Dermis microvascular lymphatic vessel endothelial cell (primary cell): ENCODE measurements around the gene TGIF1. TPM values are rescaled to one million over a fixed set of nuclear protein-coding genes. Genes with fewer than 3 reads are reported as not detected.
"Not testable (repeated sequence)": the region's sequence is repeated elsewhere in the genome, so short reads cannot be mapped to it uniquely, and the experiment has no call there.

Experiments
- DNase-seq, 2 donors: peaks; one replicate each; pipeline versions ENCODE4 v3.0.0 to v3.0.0-alpha.2; 2010; ENCODE audit warnings: low read depth in 2 of 2
- total RNA-seq: library from RNA; depleted of rRNA; stranded (reverse); fragments of >200 nt; gene quantifications from 2 replicates; pipeline ENCODE4 v1.2.1, GENCODE V29; 2014

TGIF1 gene
- total RNA-seq, 1 donor from 2014 or later, result 105 TPM

- DNase-seq, result no peak
Measured at GRCh38 chr18:3455090-3455635, 5.2 kb downstream of the TGIF1 start.

DNA sequence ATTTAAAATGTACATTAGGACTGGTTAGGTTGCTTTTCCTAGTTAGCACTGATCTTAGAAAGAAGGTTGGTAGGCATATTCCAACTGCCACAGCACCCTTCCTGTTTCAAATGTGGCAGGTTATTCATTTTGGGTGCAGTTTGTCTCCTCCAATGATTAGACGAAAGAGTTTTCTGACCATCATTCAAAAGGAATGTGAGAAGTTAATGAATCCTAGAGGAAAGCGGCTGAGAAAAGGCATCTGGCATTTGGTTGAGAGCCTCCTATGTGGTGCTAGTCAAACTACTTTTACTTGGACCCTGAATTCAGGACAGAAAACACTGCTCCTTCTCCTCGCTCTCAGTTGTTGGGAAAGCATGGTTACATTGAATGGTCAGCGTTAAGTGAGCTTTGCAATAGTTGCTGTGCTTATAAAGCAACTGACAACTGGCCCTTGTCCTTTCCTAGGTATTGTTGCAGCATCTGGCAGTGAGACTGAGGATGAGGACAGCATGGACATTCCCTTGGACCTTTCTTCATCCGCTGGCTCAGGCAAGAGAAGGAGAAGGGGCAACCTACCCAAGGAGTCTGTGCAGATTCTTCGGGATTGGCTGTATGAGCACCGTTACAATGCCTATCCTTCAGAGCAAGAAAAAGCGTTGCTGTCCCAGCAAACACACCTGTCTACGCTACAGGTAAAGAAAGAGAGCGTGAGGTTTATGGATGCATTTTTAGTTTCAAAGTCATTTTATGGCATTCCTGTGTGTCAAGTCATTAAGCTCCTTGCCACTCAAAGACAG lies 6.1 kb downstream of the TGIF1 start:
- no peak for DNase-seq

- no peak for DNase-seq
Measured at GRCh38 chr18:3456686-3457069, 6.7 kb downstream of the TGIF1 start.

- no peak for DNase-seq
Measured at GRCh38 chr18:3457261-3457724, 7.3 kb downstream of the TGIF1 start.

DNA sequence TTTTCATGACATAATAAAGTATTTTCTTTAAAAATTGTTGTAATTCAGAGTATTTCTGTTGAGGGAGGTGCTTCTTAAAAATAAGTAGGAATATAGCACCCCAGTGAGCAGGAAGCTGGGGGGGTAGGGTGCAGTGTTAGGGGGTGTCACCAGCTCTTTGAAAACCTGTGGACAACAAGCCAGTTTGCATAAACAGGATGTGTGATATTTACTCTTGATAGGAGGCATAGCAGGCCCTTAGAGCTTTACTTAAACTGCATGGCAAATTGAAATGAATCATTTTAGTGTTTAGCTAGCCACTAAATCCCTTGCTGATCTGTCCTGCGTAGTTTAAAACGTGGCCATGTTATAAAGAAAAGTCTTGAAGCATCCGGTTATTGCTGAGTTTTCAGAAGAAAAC lies 8.4 kb downstream of the TGIF1 start:
- DNase-seq, result no peak

DNA sequence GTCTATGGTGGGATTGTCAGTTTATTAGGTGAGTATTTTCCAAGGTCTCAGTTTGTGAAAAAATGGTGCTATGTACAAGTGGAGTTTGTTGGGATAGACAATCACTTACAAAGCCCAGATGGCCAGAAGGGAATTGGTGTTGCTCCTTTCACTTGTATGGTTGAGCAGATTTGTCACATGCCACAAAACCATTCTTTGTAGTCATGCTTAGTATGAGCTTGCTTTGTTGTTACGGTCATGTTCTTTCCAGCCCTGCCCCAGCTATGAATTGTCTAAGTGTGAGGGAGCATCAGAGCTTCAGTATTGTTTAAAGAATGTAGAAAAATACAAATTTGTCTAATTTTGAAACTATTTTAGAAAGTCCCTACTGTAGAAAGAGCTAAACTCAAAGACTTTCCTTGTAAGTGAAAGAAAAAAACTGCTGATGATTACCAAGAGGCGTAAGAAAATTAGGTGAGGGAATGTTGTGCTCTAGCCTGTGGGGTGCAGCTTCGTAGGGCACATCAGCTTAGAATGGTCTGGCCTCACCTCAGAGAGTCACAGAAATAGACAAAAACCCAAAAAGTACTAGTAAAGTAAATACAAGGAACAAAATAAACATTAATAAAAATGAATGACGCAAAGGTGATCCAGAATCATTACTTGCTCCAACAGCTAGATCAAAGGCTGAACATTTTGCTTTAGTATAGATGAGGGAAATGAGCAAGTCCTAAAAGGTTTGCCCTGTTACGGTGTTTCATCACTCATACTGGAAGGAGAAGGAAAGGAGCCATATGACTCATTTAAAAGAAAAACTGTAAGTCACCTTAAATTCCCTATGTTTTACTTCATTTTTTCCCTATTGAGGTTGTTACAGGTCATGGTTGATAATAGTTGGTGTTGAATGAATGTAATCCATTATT lies 9.2 kb downstream of the TGIF1 start:
- peak in 1 of 2 donors; percentile 46 for DNase-seq

- DNase-seq, result no peak
Measured at GRCh38 chr18:3460823-3461398, 10.9 kb downstream of the TGIF1 start.

- no peak for DNase-seq
Measured at GRCh38 chr18:3461704-3462103, 11.7 kb downstream of the TGIF1 start.

DNA sequence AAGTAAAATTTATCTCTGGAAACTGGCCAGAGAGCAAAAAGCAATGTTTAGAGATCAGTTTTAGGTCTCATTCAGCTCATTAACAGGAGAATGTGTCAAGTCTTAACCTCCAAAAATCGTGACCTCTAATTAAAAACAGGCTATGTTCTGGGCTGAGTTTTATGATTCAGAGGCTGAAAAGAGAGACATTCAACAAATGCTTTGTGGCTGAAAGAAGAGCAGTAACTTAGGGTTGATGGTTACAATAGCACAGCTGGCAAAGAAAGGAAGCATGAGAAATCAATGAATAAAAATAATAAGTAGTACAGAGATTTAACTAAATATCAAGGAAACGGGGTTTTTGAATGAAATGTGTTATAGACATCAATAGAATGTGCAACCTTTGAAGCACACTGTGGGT lies 13.1 kb downstream of the TGIF1 start:
- DNase-seq, result no peak

- peak in 1 of 2 donors; percentile 87 for DNase-seq
Measured at GRCh38 chr18:3466045-3466444, 16.1 kb downstream of the TGIF1 start.

GRCh38 chr18:3466872-3467271 lies 16.9 kb downstream of the TGIF1 start:
- DNase-seq, result peak in 1 of 2 donors; percentile 76

GRCh38 chr18:3468066-3468705 lies 18.2 kb downstream of the TGIF1 start:
- DNase-seq, result no peak

DNA sequence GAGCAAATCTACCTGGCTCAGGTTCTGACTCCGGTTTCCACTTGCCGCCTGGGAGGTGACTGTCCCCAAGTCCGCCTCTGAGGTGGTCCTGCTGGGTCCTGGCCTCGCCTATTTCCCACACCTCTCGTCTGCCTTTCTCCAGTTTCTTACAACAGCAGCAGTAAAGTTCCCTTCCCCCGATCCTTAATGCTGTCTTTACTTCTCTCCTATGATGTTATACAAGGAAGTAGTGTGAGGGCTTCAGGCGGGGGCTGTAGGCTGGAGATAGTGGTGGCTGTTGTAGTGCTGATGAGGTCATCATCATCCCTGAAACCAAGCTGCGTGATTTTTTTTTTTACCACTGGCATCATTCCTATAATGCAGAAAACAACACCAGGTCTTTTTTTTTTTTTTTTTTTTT lies 18.9 kb downstream of the TGIF1 start:
- DNase-seq, result no peak

DNA sequence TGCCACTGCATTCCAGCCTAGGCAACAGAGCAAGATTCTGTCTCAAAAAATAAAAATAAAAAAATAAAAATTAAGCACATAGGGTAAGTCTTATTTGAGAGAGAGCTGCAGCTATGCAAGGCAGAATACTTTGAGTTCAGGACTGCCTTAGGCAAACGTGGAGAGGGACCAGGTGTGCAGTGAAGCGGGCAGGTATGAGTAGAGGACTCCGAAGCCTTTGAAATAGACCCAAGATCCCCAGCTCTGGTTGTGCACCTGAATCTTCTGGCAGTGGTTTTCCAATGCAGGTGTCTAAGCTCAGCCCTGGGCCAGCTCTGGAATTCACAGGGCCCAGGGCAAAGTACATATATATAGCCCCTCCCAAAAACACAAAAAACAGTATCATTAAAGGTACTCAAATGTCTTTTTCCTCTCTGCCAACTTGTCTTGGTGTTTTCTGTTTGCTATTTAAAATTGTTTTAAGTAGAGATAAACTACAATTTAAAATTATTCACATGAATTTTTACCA lies 21.2 kb downstream of the TGIF1 start:
- no peak for DNase-seq

- not testable (repeated sequence) for DNase-seq
Measured at GRCh38 chr18:3472121-3472520, 22.1 kb downstream of the TGIF1 start.

DNA sequence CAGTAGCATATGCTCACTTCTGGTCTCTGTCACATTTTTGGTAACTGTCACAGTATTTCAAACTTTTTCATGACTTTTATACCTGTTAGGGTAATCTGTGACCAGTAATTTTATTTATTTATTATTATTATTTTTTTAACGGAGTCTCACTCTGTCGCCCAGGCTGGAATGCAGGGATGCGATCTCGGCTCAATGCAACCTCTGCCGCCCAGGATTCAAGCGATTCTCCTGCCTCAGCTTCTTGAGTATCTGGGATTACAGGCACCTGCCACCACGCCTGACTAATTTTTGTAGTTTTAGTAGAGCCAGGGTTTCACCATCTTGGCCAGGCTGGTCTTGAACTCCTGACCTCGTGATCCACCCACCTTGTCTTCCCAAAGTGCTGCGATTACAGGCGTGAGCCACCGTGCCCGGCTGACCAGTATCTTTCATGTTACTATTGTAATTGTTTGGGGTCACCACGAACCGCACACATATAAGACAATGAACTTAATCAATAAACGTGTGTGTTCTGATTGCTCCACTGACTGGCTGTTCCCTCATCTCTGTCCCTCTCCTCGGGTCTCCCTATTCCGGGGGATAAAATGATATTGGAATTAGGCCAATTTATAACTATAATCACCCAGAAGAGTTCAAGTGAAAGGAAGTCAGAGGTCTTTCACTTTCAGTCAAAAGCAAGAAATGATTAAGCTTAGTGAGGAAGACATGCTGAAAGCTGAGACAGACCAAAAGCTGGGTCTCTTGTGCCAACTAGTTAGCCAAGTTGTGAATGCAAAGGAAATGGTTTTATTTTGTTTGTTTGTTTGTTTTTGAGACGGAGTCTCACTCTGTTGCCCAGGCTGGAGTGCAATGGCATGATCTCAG lies 22.9 kb downstream of the TGIF1 start:
- DNase-seq, result peak in 1 of 2 donors; percentile 35

DNA sequence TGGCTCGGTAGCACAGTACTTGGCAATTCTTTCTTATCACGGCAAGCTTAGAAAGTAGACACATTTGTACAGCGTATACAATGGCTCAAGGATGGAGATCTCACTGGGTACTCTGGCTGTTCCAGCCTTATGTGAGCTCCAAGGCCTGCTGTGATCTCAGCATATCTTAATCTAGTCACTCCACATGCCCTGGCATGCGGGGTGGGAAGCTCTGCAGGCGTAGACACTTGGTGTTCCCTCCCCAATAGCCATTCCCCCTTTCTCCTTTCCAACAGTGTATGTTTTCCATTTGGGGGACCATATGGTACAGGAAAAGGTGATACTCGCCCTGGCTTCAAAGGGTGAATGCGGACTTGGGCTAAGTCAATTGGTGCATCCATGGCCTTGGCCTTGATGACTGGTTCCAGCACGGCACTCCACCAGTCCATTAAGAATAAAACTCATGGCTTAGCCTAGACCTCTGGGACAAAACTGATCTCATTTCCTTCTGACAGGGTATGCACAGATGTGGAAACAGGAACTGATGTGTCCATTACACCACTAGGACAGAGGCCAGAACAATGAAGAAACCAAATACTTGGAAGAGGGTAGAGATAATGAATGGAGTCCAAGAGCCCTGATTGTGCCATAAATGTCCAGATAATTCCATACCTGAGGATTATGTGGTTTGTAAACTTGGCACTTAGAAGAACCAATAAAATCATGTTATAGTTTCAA lies 28.4 kb downstream of the TGIF1 start:
- no peak for DNase-seq

DNA sequence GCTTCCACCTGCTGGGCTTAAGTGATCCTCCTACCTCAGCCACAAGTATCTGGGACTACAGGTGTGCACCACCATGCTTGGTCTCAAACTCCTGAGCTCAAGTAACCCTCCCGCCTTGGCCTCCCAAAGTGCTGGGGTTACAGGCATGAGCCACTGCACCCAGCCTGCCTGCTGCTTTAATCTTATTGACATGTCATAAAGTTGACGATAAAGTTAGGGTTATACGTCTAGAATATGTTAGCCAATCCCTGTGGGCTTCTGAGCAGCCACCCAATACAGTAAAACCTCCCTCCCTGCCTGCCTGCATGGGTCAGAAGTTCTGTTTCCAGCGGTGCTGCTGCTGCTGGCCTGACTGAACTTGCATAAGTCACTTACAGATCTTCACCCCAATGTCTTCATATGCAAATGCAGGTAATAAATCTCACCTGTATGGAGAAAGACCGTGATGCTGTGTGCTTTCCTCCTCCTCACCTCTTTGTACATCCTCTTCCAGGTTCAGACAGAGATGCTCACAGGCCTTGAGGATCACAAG lies 30.1 kb downstream of the TGIF1 start:
- DNase-seq, result no peak
